OCI-LY7 (cell line): ENCODE data around the gene XIRP2.

Experiments used
- CTCF ChIP-seq: fragments of 200-600 bp; sonication (generic); conservative IDR thresholded peaks from 2 replicates; pipeline ENCODE4 v1.5.1; 2014; ENCODE audit warnings: mild to moderate bottlenecking, antibody characterized with exemption, low read length, moderate library complexity, mixed read lengths
- EZH2phosphoT487 ChIP-seq: fragments of 200-600 bp; sonication (generic); IDR thresholded peaks from 2 replicates; pipeline ENCODE4 v1.6.1; 2018; ENCODE audit warnings: low read depth, borderline replicate concordance, mild to moderate bottlenecking, mixed run types, antibody characterized with exemption, low read length, moderate library complexity, mixed read lengths

- no peak for TF ChIP-seq CTCF
- TF ChIP-seq EZH2phosphoT487, result no peak
These were observed 96.5 kb downstream of the XIRP2 start for GRCh38 chr2:166984797-166985196.
